Measurements from ENCODE around the gene SUPT3H.

SUPT3H gene

DNA sequence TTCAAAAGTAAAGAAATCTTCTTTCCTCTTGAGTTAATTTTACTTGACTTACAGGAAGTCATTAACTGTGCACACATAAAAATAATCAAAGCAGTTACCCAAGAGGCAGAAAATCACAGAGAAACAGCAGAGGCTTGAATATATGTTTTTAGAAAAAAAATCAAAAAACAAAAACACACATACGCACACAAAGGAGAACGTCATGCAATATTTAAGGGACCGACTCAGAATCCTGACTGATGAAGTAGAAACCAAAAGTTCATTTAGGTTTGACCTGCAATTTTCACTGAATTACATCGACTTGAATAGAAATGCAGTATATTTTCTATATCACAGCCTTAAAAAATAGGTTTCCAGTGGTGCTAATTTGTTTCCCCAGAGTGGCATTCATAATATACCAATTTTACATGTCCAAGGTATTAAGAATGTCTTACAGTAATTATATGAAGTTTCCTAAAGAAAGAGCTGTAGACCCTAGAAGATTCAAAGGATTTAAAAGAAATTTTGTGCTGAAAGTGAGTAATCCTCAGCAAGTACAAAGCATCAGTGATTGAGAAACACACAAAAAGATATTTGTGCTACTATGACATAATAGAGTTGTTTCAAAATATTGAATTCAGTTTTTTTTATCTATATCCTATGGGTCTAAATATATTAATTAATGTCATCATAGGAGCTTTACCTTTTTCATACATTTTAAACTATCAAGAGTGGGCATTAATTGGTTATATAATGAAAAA lies 408.1 kb downstream of the SUPT3H start:
- TF ChIP-seq, protein P1, sequence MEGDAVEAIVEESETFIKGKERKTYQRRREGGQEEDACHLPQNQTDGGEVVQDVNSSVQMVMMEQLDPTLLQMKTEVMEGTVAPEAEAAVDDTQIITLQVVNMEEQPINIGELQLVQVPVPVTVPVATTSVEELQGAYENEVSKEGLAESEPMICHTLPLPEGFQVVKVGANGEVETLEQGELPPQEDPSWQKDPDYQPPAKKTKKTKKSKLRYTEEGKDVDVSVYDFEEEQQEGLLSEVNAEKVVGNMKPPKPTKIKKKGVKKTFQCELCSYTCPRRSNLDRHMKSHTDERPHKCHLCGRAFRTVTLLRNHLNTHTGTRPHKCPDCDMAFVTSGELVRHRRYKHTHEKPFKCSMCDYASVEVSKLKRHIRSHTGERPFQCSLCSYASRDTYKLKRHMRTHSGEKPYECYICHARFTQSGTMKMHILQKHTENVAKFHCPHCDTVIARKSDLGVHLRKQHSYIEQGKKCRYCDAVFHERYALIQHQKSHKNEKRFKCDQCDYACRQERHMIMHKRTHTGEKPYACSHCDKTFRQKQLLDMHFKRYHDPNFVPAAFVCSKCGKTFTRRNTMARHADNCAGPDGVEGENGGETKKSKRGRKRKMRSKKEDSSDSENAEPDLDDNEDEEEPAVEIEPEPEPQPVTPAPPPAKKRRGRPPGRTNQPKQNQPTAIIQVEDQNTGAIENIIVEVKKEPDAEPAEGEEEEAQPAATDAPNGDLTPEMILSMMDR (IDR thresholded peaks at IDR 0.05): no peak
- Histone ChIP-seq H3K36me3 (no peaks in the 10 kb centered on the region), H3K27ac (no peak overlapping the region), H3K4me1 (no peaks in the 10 kb centered on the region), H3K27me3 (no peaks in the 10 kb centered on the region), H3K9me3 (no peaks in the 10 kb centered on the region), H3K4me3 (no peak overlapping the region)
- DNase-seq: no peak
- intact Hi-C loops (cut with DNase I; ENCODE audit: low total_unique reads): no loop called here

DNA sequence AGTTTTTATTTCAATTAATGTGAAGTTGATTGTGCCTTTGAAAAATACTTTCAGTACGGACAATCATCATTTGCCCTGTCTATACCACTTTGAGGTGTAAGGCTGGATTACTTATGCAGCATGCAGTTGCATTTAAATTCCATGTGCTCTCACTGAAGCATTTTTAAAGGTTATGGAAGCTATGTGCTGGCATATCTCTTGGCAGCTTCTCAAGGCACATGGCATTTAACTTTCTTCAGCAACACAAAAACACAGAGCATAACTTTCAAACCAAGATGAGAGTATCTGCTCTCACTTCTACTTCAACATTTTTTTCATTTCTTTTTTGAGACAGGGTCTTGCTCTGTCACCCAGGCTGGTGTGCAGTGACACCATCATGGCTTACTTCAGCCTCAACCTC lies 410.3 kb downstream of the SUPT3H start:
- H3K27ac ChIP-seq: no peak overlapping the region
- intact Hi-C loops (cut with DNase I; ENCODE audit: low total_unique reads): no loop called here
- no peak for DNase-seq
- H3K27me3 ChIP-seq: no peaks in the 10 kb centered on the region
- H3K4me1 ChIP-seq: no peaks in the 10 kb centered on the region
- H3K36me3 ChIP-seq: no peaks in the 10 kb centered on the region
- TF ChIP-seq, protein P1 (IDR thresholded peaks at IDR 0.05): no peak
- H3K9me3 ChIP-seq: no peaks in the 10 kb centered on the region
- H3K4me3 ChIP-seq: no peak overlapping the region

DNA sequence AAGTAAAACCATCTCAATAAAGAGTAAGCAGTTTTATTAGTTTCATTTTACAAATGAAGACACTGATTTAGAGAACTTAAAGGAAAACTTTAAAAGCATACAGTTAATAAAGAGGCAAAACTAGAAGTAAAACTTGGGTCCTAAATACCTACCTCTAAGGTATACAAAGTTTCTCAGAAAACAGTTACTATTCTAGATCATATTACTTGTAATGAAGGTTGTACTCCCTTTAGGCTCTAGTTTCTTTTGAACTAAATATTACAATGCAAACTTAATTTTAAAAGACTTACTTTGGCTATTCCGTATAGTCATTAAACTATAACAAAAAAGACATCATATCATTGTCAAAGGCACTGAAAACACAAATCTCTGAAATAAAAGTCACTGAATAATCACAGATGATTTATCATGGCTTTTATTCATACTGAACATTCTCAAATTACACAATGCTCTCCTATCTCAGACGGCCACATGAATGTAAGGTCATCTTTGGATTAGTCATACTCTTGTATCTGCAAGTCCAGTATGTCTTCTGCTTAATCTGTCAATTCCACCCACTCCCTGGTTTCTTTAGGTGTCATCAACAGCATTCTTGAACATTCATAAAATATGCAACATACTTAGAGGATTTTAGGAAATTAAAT lies 411.2 kb downstream of the SUPT3H start:
- Histone ChIP-seq H3K9me3 (no peaks in the 10 kb centered on the region), H3K27me3 (no peaks in the 10 kb centered on the region), H3K27ac (no peak overlapping the region), H3K4me1 (no peaks in the 10 kb centered on the region), H3K4me3 (no peak overlapping the region), H3K36me3 (no peaks in the 10 kb centered on the region)
- DNase-seq: no peak
- TF ChIP-seq, protein P1 (IDR thresholded peaks at IDR 0.05): no peak
- intact Hi-C loops (cut with DNase I; ENCODE audit: low total_unique reads): no loop called here

DNA sequence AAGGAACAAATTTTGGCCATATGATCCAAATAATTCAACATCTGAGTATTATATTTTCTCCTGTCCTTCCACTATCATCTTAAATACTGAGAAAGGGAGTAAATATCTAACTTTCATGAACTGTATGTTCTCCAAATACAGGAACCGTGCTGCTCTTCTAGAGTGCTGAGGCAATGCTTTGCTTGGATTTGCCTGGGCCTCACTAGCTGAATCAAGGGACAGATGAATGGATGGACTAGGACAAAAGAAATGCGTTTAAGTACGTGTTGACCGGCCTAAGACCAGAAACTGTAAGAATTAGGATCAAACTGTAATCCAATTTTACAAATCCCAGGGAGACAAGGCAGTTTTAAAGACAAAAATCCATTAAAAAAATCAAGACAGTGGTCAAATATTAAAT lies 412.0 kb downstream of the SUPT3H start:
- no peak for DNase-seq
- Histone ChIP-seq H3K9me3 (no peaks in the 10 kb centered on the region), H3K4me1 (no peaks in the 10 kb centered on the region), H3K27me3 (no peaks in the 10 kb centered on the region), H3K4me3 (no peak overlapping the region), H3K36me3 (no peaks in the 10 kb centered on the region), H3K27ac (no peak overlapping the region)
- intact Hi-C loops (cut with DNase I; ENCODE audit: low total_unique reads): no loop called here
- TF ChIP-seq, protein P1 (IDR thresholded peaks at IDR 0.05): no peak

DNA sequence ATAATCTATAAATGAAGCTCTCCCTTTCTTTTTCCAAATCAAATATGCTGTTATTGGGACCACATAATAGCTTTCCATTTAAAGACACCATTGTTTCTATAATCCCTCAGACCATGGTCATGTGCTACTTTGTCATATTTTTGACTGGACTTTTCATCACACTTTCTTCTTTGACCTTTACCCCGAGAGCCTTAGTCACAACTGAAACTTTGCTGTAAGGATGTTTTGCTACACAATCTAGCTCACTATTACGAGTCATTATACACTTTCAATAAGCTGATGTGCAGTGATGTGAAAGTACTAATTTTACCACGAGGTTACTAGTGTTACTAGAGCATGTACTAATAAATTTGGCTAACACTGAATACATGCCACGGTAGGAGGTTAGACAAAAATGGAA lies 416.8 kb downstream of the SUPT3H start:
- no peaks in the 10 kb centered on the region for H3K36me3 ChIP-seq
- H3K9me3 ChIP-seq: no peaks in the 10 kb centered on the region
- no peaks in the 10 kb centered on the region for H3K4me1 ChIP-seq
- no peak for DNase-seq
- H3K27me3 ChIP-seq: no peaks in the 10 kb centered on the region
- intact Hi-C loops (cut with DNase I; ENCODE audit: low total_unique reads): no loop called here
- no peak overlapping the region for H3K4me3 ChIP-seq
- TF ChIP-seq, protein P1 (IDR thresholded peaks at IDR 0.05): no peak
- H3K27ac ChIP-seq: no peak overlapping the region

All from tibial artery (tissue), 4 donors.